K562 (cell line): Measurements from ENCODE around the gene DHCR7. TPM values are rescaled to one million over a fixed set of nuclear protein-coding genes. Genes with fewer than 3 reads are reported as not detected.

Source experiments
- ATAC-seq: fragments of 200-7000 bp; cut with Tn5 transposase; 3 replicates; pipeline ENCODE4 v1.9.1; 2020; ENCODE audit warnings: moderate library complexity
- BruUV-seq: library from RNA; stranded (reverse); fragments of 400-500 nt; replicated peaks from 2 replicates; lab custom pipeline; 2021; lab: Mats Ljungman, UMichigan
- CTCF ChIA-PET: fragments of 300-600 bp; formaldehyde crosslinking; extraction: SDS; loops from one replicate; lab custom pipeline; 2021; ENCODE audit warnings: low intra/inter-chr PET ratio; lab: Yijun Ruan, JAX
- POLR2A ChIA-PET: fragments of 300-600, 350-650 bp; sonication (Branson Sonifier 250); formaldehyde crosslinking; extraction: SDS; loops from one replicate; lab custom pipeline; 2021; ENCODE audit warnings: antibody characterized with exemption, inconsistent platforms; lab: Yijun Ruan, JAX
- DNase-seq, 4 experiments: peaks; one replicate each; pipeline versions ENCODE4 v3.0.0 to v3.0.0-alpha.2; 2011 to 2018; ENCODE audit warnings: low spot score in 3 of 4, mixed read lengths in 3 of 4; ENCODE audit errors: extremely low read depth in 1 of 4
- FAIRE-seq: peaks from 2 replicates; lab custom pipeline; 2011; peaks lifted over from hg19 to GRCh38; lab: Jason Lieb, UNC
- H2AFZ ChIP-seq: 2 replicates; pipeline ENCODE4 v1.6.0; 2011; ENCODE audit warnings: low read depth, low read length, control low read depth, inconsistent platforms
- H3K27ac ChIP-seq: fragments of 200-600 bp; 3 replicates; pipeline ENCODE4 v1.8.0; 2011; ENCODE audit warnings: low read depth, mild to moderate bottlenecking, control low read depth, inconsistent platforms, low read length, moderate library complexity, mixed read lengths; ENCODE audit errors: extremely low read depth
- H3K27me3 ChIP-seq, 2 experiments: fragments of 300-600 bp in 1 of 2; 2 replicates in 1 of 2; 3 replicates in 1 of 2; pipeline versions ENCODE4 v1.6.0 to v1.8.0; 2011; ENCODE audit warnings: inconsistent platforms in 2 of 2, low read length in 2 of 2, mild to moderate bottlenecking in 1 of 2, mixed read lengths in 1 of 2, moderate library complexity in 1 of 2; ENCODE audit not compliant: control insufficient read depth in 2 of 2, insufficient read depth in 2 of 2
- H3K36me3 ChIP-seq: fragments of 300-600 bp; 3 replicates; pipeline ENCODE4 v1.8.0; 2011; ENCODE audit warnings: mild to moderate bottlenecking, low read length, inconsistent platforms; ENCODE audit not compliant: control insufficient read depth, insufficient read depth
- H3K4me1 ChIP-seq, 2 experiments: fragments of 200-600 bp in 1 of 2; replicated peaks in 1 of 2; 2 replicates in 1 of 2; 3 replicates in 1 of 2; pipeline versions ENCODE4 v1.5.1 to v1.8.0; 2011; ENCODE audit warnings: inconsistent platforms in 2 of 2, low read length in 2 of 2, mild to moderate bottlenecking in 1 of 2, mixed read lengths in 1 of 2, moderate library complexity in 1 of 2; ENCODE audit not compliant: control insufficient read depth in 2 of 2, insufficient read depth in 2 of 2
- H3K4me2 ChIP-seq: 2 replicates; pipeline ENCODE4 v1.6.1; 2011; ENCODE audit warnings: low read length, control low read depth, inconsistent platforms, mixed read lengths; ENCODE audit not compliant: insufficient read depth
- H3K4me3 ChIP-seq: fragments of 200-600 bp; sonication (generic), shearing (Covaris generic); 2 replicates; pipeline ENCODE4 v1.5.1; 2016; ENCODE audit warnings: control low read depth, inconsistent platforms
- H3K79me2 ChIP-seq: fragments of 200-600 bp; 3 replicates; pipeline ENCODE4 v1.8.0; 2011; ENCODE audit warnings: low read length, inconsistent platforms; ENCODE audit not compliant: control insufficient read depth, insufficient read depth
- H3K9ac ChIP-seq, 2 experiments: 2 replicates each; pipeline versions ENCODE4 v1.6.0 to v1.6.1; 2011; ENCODE audit warnings: low read depth in 2 of 2, low read length in 2 of 2, control low read depth in 1 of 2, inconsistent platforms in 1 of 2, mild to moderate bottlenecking in 1 of 2, mixed read lengths in 1 of 2; ENCODE audit not compliant: insufficient read depth in 1 of 2
- H3K9me1 ChIP-seq: one replicate; pipeline ENCODE4 v1.6.0; 2011; ENCODE audit warnings: inconsistent platforms, mild to moderate bottlenecking, low read length, moderate library complexity; ENCODE audit not compliant: control insufficient read depth, insufficient read depth
- H3K9me3 ChIP-seq: replicated peaks from 2 replicates; pipeline ENCODE4 v1.5.1; 2011; ENCODE audit warnings: low read depth, low read length, inconsistent platforms; ENCODE audit not compliant: control insufficient read depth, insufficient read depth
- H4K20me1 ChIP-seq: replicated peaks from 2 replicates; pipeline ENCODE4 v1.6.1; 2011; ENCODE audit warnings: low read length, inconsistent platforms, mixed read lengths; ENCODE audit not compliant: control insufficient read depth, insufficient read depth
- EGR1 ChIP-seq: fragments of 450-650 bp; conservative IDR thresholded peaks from 2 replicates; pipeline ENCODE4 v1.6.1; 2017; ENCODE audit warnings: mild to moderate bottlenecking
- MCM3 ChIP-seq: fragments of 450-650 bp; IDR thresholded peaks from 2 replicates; pipeline ENCODE4 v1.6.1; 2016
- NFE2L1 ChIP-seq: fragments of 450-650 bp; IDR thresholded peaks from 2 replicates; pipeline ENCODE4 v1.6.1; 2016; ENCODE audit warnings: missing genetic modification characterization, low read depth, mild to moderate bottlenecking, missing compliant biosample characterization, moderate library complexity, borderline replicate concordance
- NKRF ChIP-seq: fragments of 450-650 bp; IDR thresholded peaks from 2 replicates; pipeline ENCODE4 v1.6.1; 2016; ENCODE audit warnings: borderline replicate concordance
- PATZ1 ChIP-seq: fragments of 250-450 bp; sonication (Bioruptor Pico); IDR thresholded peaks from 2 replicates; pipeline ENCODE4 v1.5.0; 2020; ENCODE audit warnings: mild to moderate bottlenecking, borderline replicate concordance
- PRPF4 ChIP-seq: fragments of 200-400 bp; formaldehyde crosslinking; IDR thresholded peaks from one replicate; pipeline ENCODE4 v1.6.1; 2017; ENCODE audit warnings: low read length, low read depth, mild to moderate bottlenecking; ENCODE audit not compliant: insufficient read depth, poor library complexity, severe bottlenecking
- SMARCB1 ChIP-seq: IDR thresholded peaks from 2 replicates; pipeline ENCODE4 v1.6.1; 2011; ENCODE audit warnings: improper control_type of control experiment, low read depth; ENCODE audit not compliant: insufficient read length
- STAT5A ChIP-seq: IDR thresholded peaks from 2 replicates; pipeline ENCODE4 v1.6.1; 2012; ENCODE audit warnings: low read length, inconsistent platforms, borderline replicate concordance
- WGBS: fragments of 100-300 bp; shearing (Covaris generic); methylation state at CpG from one replicate; pipeline ENCODE4 v1.1.6; 2016; ENCODE audit warnings: low coverage, mixed read lengths; ENCODE audit not compliant: insufficient coverage; ENCODE audit errors: missing lambda C conversion rate; 5-methylcytosine and 5-hydroxymethylcytosine counted together
- in situ Hi-C: fragments of 300-500 bp; cut with MboI; formaldehyde crosslinking; loops from 4 replicates; pipeline ENCODE4 v1.15.0; 2018; ENCODE audit warnings: inconsistent platforms, mixed read lengths
- intact Hi-C: fragments of 100-400 bp; cut with micrococcal nuclease; formaldehyde crosslinking; loops from 2 replicates; pipeline ENCODE4 v1.14.2; 2022
- polyA plus RNA-seq, 8 experiments: library from polyadenylated mRNA; depleted of rRNA in 4 of 8; stranded (reverse) in 5 of 8; unstranded in 3 of 8; fragments of >200 nt; fragmentation: Nextera tagmentation in 2 of 8; fragmentation: Illumina TruSeq in 1 of 8; extraction: Ambion mirVana in 2 of 8; extraction: Trizol in 1 of 8; gene quantifications; 2 replicates each; pipeline versions ENCODE4 v1.2.1 to v1.2.3, GENCODE V29; 2011 to 2014; ENCODE audit warnings: inconsistent platforms in 1 of 8, missing spikeins in 1 of 8
- total RNA-seq, 7 experiments: library from RNA; depleted of rRNA in 6 of 7; stranded (reverse); fragments of >200 nt in 6 of 7; fragmentation: Illumina TruSeq in 2 of 7; extraction: Trizol in 2 of 7; gene quantifications; 2 replicates each; pipeline versions ENCODE4 v1.2.1 to v1.2.3, GENCODE V29; 2011 to 2021; ENCODE audit warnings: low replicate concordance in 1 of 7

DHCR7 gene
- total and polyA plus RNA-seq, 9 of the 15 experiments (the other 6 are each of a cell fraction or from before 2014, with no cell fraction given) = 8.4 to 192 (median 82.4) TPM

GRCh38 chr11:71486320-71486719 lies 38.1 kb upstream of the DHCR7 start:
- H3K9me1 ChIP-seq = no peaks in the 10 kb centered on the region
- no peak overlapping the region for H3K4me2 ChIP-seq
- no peaks in the 10 kb centered on the region for H3K27me3 ChIP-seq
- H3K9me3 ChIP-seq = no peaks in the 10 kb centered on the region
- WGBS = 75% methylated on average over 1 of the region's 1 CpG
- H4K20me1 ChIP-seq = no peaks in the 10 kb centered on the region
- no peak overlapping the region for H3K4me3 ChIP-seq
- no peak overlapping the region for H3K27ac ChIP-seq
- intact Hi-C loops = no loop called here
- DNase-seq (no peak), FAIRE-seq (no peak), ATAC-seq (no peak)
- no TSS peak for BruUV-seq
- peaks cover 55% of the 10 kb centered on the region; the same call in 2 of the 3 replicates for H3K36me3 ChIP-seq
- H3K9ac ChIP-seq = no peak overlapping the region
- no peaks in the 10 kb centered on the region for H3K79me2 ChIP-seq
- ChIA-PET POLR2A (no interaction called here), CTCF (no interaction called here)
- H3K4me1 ChIP-seq = peaks cover 6 to 11% of the 10 kb centered on the region in 2 experiments; a peak in 4 of 5 replicates
- TF ChIP-seq EGR1 (0 out of 2 replicates have a peak, but pooled peaks have one; percentile 17), PATZ1 (CRISPR knock-in tag) (no peak)
- no peak overlapping the region for H2AFZ ChIP-seq
- in situ Hi-C loops = no loop called here

- H3K27me3 ChIP-seq = no peaks in the 10 kb centered on the region
- H3K4me3 ChIP-seq = no peak overlapping the region
- no peak overlapping the region for H3K9ac ChIP-seq
- POLR2A ChIA-PET = no interaction called here
- DNase-seq (no peak), FAIRE-seq (no peak), ATAC-seq (no peak)
- no peaks in the 10 kb centered on the region for H3K9me3 ChIP-seq
- H3K79me2 ChIP-seq = no peaks in the 10 kb centered on the region
- intact Hi-C loops = no loop called here
- peaks cover 58% of the 10 kb centered on the region; the same call in 2 of the 3 replicates for H3K36me3 ChIP-seq
- H4K20me1 ChIP-seq = no peaks in the 10 kb centered on the region
- CTCF ChIA-PET = no interaction called here
- BruUV-seq = no TSS peak
- H3K4me1 ChIP-seq = peaks cover 6 to 17% of the 10 kb centered on the region in 2 experiments; a peak in 4 of 5 replicates
- in situ Hi-C loops = no loop called here
- H3K9me1 ChIP-seq = no peaks in the 10 kb centered on the region
- no peak overlapping the region for H3K27ac ChIP-seq
- no peak overlapping the region for H3K4me2 ChIP-seq
- 92% methylated on average over 15 of the region's 18 CpGs for WGBS
- TF ChIP-seq NFE2L1 (tag) = no peak
- TF ChIP-seq STAT5A = no peak
- TF ChIP-seq PRPF4 = no peak
- no peak for TF ChIP-seq NKRF
- TF ChIP-seq SMARCB1 = no peak
- no peak for TF ChIP-seq MCM3
- no peak overlapping the region for H2AFZ ChIP-seq
Observed at GRCh38 chr11:71485466-71485865, 37.3 kb upstream of the DHCR7 start.
